ENCODE measurements around the gene NBAS.

- TF ChIP-seq, protein P1, sequence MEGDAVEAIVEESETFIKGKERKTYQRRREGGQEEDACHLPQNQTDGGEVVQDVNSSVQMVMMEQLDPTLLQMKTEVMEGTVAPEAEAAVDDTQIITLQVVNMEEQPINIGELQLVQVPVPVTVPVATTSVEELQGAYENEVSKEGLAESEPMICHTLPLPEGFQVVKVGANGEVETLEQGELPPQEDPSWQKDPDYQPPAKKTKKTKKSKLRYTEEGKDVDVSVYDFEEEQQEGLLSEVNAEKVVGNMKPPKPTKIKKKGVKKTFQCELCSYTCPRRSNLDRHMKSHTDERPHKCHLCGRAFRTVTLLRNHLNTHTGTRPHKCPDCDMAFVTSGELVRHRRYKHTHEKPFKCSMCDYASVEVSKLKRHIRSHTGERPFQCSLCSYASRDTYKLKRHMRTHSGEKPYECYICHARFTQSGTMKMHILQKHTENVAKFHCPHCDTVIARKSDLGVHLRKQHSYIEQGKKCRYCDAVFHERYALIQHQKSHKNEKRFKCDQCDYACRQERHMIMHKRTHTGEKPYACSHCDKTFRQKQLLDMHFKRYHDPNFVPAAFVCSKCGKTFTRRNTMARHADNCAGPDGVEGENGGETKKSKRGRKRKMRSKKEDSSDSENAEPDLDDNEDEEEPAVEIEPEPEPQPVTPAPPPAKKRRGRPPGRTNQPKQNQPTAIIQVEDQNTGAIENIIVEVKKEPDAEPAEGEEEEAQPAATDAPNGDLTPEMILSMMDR (IDR thresholded peaks at IDR 0.05): no peak
- no peak for TF ChIP-seq POLR2AphosphoS5 (IDR thresholded peaks at IDR 0.05; ENCODE audit: low read depth, low read length)
- no peak for TF ChIP-seq CHD2 (IDR thresholded peaks at IDR 0.05; ENCODE audit: low read length, partially characterized antibody)
Measured at GRCh38 chr2:15348636-15349035, 212.5 kb downstream of the NBAS start.

Data from SK-N-SH (cell line).